Coronary artery (tissue), 2 donors: Measurements from ENCODE around the gene TSPO.

ENCODE experiments used
- DNase-seq: peaks from one replicate; pipeline ENCODE4 v3.0.0-alpha.2; 2017; ENCODE audit warnings: low spot score
- H3K27ac ChIP-seq, 2 donors: fragments of 200-600 bp; sonication (generic); one replicate each; pipeline ENCODE4 v1.5.1; 2016 to 2019
- H3K4me3 ChIP-seq: fragments of 200-600 bp; sonication (generic); 2 replicates; pipeline ENCODE4 v1.5.1; 2016; ENCODE audit warnings: mild to moderate bottlenecking, moderate library complexity
- CTCF ChIP-seq: fragments of 200-600 bp; sonication (generic); IDR thresholded peaks from one replicate; pipeline ENCODE4 v1.5.1; 2019; ENCODE audit warnings: antibody characterized with exemption

TSPO gene

GRCh38 chr22:43181321-43182076 lies 30.1 kb downstream of the TSPO start:
- no peak for DNase-seq
- H3K27ac ChIP-seq, result no peak overlapping the region
- H3K4me3 ChIP-seq, result no peak overlapping the region
- TF ChIP-seq CTCF, result no peak

GRCh38 chr22:43182118-43182517 lies 30.8 kb downstream of the TSPO start:
- no peak overlapping the region for H3K27ac ChIP-seq
- H3K4me3 ChIP-seq, result no peak overlapping the region
- DNase-seq, result no peak
- no peak for TF ChIP-seq CTCF

GRCh38 chr22:43182726-43183125 lies 31.4 kb downstream of the TSPO start:
- no peak overlapping the region for H3K27ac ChIP-seq
- DNase-seq, result no peak
- TF ChIP-seq CTCF, result no peak
- no peak overlapping the region for H3K4me3 ChIP-seq

GRCh38 chr22:43183496-43184277 lies 32.3 kb downstream of the TSPO start:
- H3K4me3 ChIP-seq, result no peak overlapping the region
- DNase-seq, result no peak
- no peak overlapping the region for H3K27ac ChIP-seq
- TF ChIP-seq CTCF, result no peak

- DNase-seq, result no peak
- peak overlapping the region; percentile 84 for H3K4me3 ChIP-seq
- TF ChIP-seq CTCF, result no peak
- no peak overlapping the region for H3K27ac ChIP-seq
These were observed 34.5 kb downstream of the TSPO start for GRCh38 chr22:43185860-43186261.

GRCh38 chr22:43186272-43187170 lies 35.2 kb downstream of the TSPO start, which contains the start of gene TTLL12:
TTLL12 (minus strand) TSS chr22:43187134; CDS start chr22:43187069, 65 bp downstream.
- H3K27ac ChIP-seq, result peak within 1 kb of the TSS; percentile 82 to 95
- peak within 1 kb of the TSS; percentile 84 for H3K4me3 ChIP-seq
- DNase-seq, result no peak
- TF ChIP-seq CTCF, result no peak
